ENCODE results near the gene CEP128.

The CEP128 gene

DNA sequence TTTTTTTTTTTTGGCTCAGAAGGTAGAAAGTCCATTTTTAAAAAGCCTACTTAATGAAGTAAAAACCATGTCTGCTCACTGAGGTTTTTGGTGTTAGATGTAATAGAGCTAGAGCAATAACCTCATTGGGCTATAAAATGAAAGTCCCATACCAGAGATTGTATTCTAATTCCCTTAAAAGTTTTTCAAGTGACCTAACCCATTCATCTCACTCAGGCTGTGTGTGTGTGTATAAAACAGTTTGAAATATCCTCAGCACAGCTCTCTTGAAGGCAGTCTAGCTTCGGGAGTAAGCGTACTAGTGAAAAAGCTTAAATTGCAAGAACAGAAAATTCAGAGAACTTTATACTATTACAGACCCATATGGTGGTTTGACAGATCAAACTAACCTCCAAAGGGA, 313.8 kb downstream of the CEP128 start:
- Histone ChIP-seq H3K27ac (ENCODE audit: low read length) (no peak overlapping the region), H3K9ac (ENCODE audit: low read length) (no peak overlapping the region), H3K4me3 (ENCODE audit: low read length) (no peak overlapping the region), H3K9me3 (ENCODE audit: control insufficient read depth, low read depth, low read length) (no peaks in the 10 kb centered on the region), H3K36me3 (ENCODE audit: control insufficient read depth, low read depth, low read length) (no peaks in the 10 kb centered on the region), H3K4me1 (ENCODE audit: control insufficient read depth, low read depth, low read length) (no peaks in the 10 kb centered on the region), H3K27me3 (ENCODE audit: control insufficient read depth, insufficient read depth, low read length) (no peaks in the 10 kb centered on the region)

DNA sequence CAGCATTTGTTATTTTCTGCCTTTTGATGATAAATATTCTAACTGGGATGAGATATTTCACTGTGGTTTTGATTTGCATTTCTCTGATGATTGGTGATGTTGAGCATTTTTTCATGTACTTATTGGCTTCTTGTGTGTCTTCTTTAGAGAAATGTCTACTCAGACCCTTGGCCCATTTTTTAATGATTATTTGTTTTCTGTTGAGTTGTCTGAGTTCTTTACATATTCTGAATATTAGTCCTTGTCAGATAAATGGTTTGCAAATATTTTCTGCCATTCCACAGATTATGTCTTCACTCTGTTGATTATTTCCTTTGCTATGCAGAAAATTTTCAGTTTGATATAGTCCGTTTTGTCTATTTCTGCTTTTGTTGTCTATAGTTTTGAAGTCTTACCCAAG, 317.0 kb downstream of the CEP128 start:
- no peak overlapping the region for H3K27ac ChIP-seq (ENCODE audit: low read length)
- H3K9me3 ChIP-seq (ENCODE audit: control insufficient read depth, low read depth, low read length) = no peaks in the 10 kb centered on the region
- H3K9ac ChIP-seq (ENCODE audit: low read length) = no peak overlapping the region
- H3K27me3 ChIP-seq (ENCODE audit: control insufficient read depth, insufficient read depth, low read length) = no peaks in the 10 kb centered on the region
- H3K4me3 ChIP-seq (ENCODE audit: low read length) = no peak overlapping the region
- no peaks in the 10 kb centered on the region for H3K36me3 ChIP-seq (ENCODE audit: control insufficient read depth, low read depth, low read length)
- no peaks in the 10 kb centered on the region for H3K4me1 ChIP-seq (ENCODE audit: control insufficient read depth, low read depth, low read length)

DNA sequence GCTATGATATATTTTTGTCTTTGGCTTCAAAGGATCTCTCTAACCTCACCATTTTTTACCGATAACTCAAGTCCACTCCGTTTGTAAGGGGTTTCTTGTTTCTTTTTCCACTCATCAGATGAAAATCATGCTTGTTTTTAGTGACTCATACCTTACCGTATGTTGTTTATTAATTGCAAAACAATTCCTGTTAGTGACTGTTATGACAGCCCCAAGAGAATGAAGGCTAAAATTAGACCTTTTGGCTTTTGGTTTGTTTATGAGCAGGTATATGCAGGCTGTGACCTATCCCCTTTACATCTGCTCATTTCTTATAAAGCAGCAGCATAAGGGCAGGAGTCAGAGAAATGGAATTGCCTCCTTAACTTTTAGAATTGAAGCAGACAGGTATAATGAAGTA, 319.8 kb downstream of the CEP128 start:
- no peak overlapping the region for H3K4me3 ChIP-seq (ENCODE audit: low read length)

DNA sequence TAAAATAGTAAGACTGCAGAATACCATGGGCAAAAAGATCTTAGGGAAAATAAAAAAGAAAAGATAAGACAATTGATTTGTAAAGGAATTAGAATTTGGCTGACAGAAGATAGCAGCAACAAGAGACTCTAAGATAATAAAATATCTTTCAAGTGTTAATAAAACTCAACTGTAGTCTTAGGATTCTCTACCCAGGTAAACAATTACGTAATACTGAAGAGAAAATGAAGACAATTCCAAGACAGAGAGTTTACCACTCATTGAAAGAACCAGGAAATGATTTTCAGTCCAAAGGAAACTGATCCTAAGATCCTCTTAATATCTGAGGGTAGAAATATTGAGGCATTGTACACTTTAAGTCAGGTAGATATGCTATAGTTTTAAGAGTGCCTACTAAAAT, 321.1 kb downstream of the CEP128 start:
- H3K27me3 ChIP-seq (ENCODE audit: control insufficient read depth, insufficient read depth, low read length) = no peaks in the 10 kb centered on the region

More for the DNA sequence above, 319.8 kb downstream of the CEP128 start:
- H3K27ac ChIP-seq (ENCODE audit: low read length) = no peak overlapping the region
- H3K4me1 ChIP-seq (ENCODE audit: control insufficient read depth, low read depth, low read length) = no peaks in the 10 kb centered on the region
- no peaks in the 10 kb centered on the region for H3K27me3 ChIP-seq (ENCODE audit: control insufficient read depth, insufficient read depth, low read length)
- no peaks in the 10 kb centered on the region for H3K36me3 ChIP-seq (ENCODE audit: control insufficient read depth, low read depth, low read length)
- H3K9ac ChIP-seq (ENCODE audit: low read length) = no peak overlapping the region
- H3K9me3 ChIP-seq (ENCODE audit: control insufficient read depth, low read depth, low read length) = no peaks in the 10 kb centered on the region

DNA sequence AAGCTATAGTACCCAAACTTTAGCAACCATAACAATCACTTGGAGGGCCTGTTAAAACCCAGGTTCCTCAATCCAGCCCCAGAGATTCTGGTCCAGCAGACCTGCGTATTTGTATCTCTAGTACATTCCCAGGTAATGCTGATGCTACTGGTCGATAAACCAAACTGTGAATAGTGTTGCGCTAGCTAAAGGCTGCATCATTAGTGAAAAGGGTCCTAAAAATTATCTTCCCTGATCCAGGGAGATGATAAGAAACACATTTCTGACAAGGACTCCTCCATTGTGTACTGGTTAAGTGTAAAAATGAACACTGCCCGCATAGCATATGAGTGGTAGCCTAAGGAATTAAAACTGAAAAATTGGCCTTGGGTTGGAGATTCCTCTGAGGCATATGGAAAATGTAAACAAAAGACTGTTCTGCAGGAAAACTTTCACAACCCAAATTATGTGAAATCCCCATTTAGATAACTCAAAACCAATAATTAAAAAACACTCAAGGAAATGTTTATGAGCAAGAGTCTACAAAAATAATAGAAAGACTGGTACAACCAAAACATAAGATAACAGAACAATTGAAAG, 322.7 kb downstream of the CEP128 start:
- Histone ChIP-seq H3K9me3 (ENCODE audit: control insufficient read depth, low read depth, low read length) (no peaks in the 10 kb centered on the region), H3K27ac (ENCODE audit: low read length) (no peak overlapping the region), H3K9ac (ENCODE audit: low read length) (no peak overlapping the region), H3K36me3 (ENCODE audit: control insufficient read depth, low read depth, low read length) (no peaks in the 10 kb centered on the region), H3K27me3 (ENCODE audit: control insufficient read depth, insufficient read depth, low read length) (no peaks in the 10 kb centered on the region), H3K4me1 (ENCODE audit: control insufficient read depth, low read depth, low read length) (no peaks in the 10 kb centered on the region), H3K4me3 (ENCODE audit: low read length) (no peak overlapping the region)

More for the DNA sequence above, 321.1 kb downstream of the CEP128 start:
- H3K9ac ChIP-seq (ENCODE audit: low read length) = no peak overlapping the region
- no peaks in the 10 kb centered on the region for H3K36me3 ChIP-seq (ENCODE audit: control insufficient read depth, low read depth, low read length)
- H3K27ac ChIP-seq (ENCODE audit: low read length) = no peak overlapping the region
- H3K4me1 ChIP-seq (ENCODE audit: control insufficient read depth, low read depth, low read length) = no peaks in the 10 kb centered on the region
- no peaks in the 10 kb centered on the region for H3K9me3 ChIP-seq (ENCODE audit: control insufficient read depth, low read depth, low read length)
- H3K4me3 ChIP-seq (ENCODE audit: low read length) = no peak overlapping the region

DNA sequence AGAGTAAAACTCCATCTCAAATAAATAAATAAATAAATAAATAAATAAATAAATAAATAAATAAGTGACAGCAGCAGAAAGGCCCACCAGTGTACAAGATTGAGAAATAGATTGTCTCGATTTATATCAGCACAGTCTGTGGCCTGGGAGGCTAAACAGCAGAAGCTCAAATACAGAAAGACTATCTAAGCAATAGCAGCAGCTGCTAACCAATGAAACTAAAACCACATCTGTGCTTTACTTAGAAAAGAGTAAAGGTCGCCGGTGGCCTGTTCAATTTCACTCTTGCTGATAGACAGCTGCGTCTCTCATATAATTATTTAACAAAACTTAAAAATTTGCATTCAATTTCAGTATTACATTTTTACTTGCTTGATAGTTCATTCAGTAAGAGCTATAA, 325.7 kb downstream of the CEP128 start:
- Histone ChIP-seq H3K9ac (ENCODE audit: low read length) (no peak overlapping the region), H3K4me1 (ENCODE audit: control insufficient read depth, low read depth, low read length) (no peaks in the 10 kb centered on the region), H3K9me3 (ENCODE audit: control insufficient read depth, low read depth, low read length) (no peaks in the 10 kb centered on the region), H3K36me3 (ENCODE audit: control insufficient read depth, low read depth, low read length) (no peaks in the 10 kb centered on the region), H3K27me3 (ENCODE audit: control insufficient read depth, insufficient read depth, low read length) (no peaks in the 10 kb centered on the region), H3K27ac (ENCODE audit: low read length) (no peak overlapping the region), H3K4me3 (ENCODE audit: low read length) (no peak overlapping the region)

DNA sequence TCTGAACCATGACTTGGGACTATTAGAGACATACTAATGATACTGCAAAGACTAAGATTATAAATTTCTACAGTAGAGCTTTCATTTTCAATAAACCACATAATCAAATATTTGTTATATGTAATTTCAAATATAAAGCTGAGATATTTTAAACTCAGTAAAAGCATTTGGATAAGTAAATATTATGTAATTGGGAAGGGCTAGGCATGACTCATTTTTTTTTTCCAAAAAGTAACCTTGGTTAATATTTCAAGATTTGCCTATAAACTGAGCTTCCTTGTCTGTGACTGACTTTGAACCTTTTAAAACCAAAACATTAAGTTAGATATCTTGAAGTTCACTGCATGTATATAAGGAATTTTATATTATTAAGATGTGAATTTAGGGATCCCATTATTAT, 332.5 kb downstream of the CEP128 start:
- Histone ChIP-seq H3K27me3 (ENCODE audit: control insufficient read depth, insufficient read depth, low read length) (no peaks in the 10 kb centered on the region), H3K9me3 (ENCODE audit: control insufficient read depth, low read depth, low read length) (no peaks in the 10 kb centered on the region), H3K36me3 (ENCODE audit: control insufficient read depth, low read depth, low read length) (no peaks in the 10 kb centered on the region), H3K27ac (ENCODE audit: low read length) (no peak overlapping the region), H3K4me3 (ENCODE audit: low read length) (no peak overlapping the region), H3K4me1 (ENCODE audit: control insufficient read depth, low read depth, low read length) (no peaks in the 10 kb centered on the region), H3K9ac (ENCODE audit: low read length) (no peak overlapping the region)

DNA sequence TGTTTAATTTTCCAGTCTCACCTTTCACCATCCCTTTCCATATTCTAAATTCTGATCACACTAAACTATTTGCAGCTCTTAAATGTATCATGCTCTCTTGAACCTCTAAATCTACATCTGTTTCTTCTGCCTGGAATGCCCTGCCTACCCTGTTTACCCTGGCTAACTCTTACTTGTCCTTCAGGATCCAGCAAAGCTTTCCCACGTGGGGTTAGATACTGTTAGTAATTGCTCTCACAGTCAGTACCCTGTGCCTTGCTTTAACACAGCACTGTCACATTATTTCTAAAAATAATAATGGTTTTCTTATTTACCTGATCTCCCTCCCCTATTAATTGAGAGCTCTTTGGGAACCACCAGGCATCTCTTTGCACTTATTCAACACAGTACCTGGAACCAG, 333.0 kb downstream of the CEP128 start:
- H3K9ac ChIP-seq (ENCODE audit: low read length) = no peak overlapping the region
- H3K27me3 ChIP-seq (ENCODE audit: control insufficient read depth, insufficient read depth, low read length) = no peaks in the 10 kb centered on the region
- no peaks in the 10 kb centered on the region for H3K9me3 ChIP-seq (ENCODE audit: control insufficient read depth, low read depth, low read length)
- H3K27ac ChIP-seq (ENCODE audit: low read length) = no peak overlapping the region
- H3K4me3 ChIP-seq (ENCODE audit: low read length) = no peak overlapping the region
- no peaks in the 10 kb centered on the region for H3K36me3 ChIP-seq (ENCODE audit: control insufficient read depth, low read depth, low read length)
- H3K4me1 ChIP-seq (ENCODE audit: control insufficient read depth, low read depth, low read length) = no peaks in the 10 kb centered on the region

DNA sequence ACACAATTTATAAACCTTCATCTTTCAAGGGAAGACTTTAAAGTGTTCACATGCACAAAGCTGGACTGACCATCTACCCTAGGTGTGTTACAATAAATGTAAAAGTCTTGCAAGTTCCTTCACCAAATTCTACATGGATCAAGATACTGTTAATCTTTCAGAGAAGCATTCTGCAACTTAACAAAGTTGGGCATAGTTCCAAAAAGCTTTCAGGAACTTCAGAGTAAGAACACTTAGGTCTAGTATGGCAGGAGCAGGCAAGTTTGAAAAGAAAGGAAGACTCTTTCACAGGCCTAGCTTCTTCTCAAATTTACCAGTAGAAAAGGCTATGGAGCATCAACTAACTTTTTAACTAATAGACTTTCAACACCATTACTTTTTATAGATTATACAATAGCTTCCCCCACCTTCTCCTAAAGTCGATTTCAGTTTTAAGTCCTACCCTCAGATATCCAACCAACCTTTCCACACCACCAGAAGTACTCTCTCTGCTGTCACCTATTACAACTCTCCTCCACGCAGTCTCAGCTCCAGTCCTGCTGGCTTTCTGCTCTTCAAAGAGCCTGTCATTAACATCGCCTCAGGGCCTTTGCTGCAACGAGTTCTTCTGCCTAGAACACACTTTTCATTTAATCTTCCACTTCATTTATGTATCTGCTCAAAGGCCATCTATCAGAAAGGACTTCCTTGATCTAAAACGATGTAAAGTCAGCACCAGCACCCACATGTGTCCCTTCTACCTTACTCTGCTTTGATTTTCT, 333.9 kb downstream of the CEP128 start:
- Histone ChIP-seq H3K4me1 (ENCODE audit: control insufficient read depth, low read depth, low read length) (no peaks in the 10 kb centered on the region), H3K27me3 (ENCODE audit: control insufficient read depth, insufficient read depth, low read length) (no peaks in the 10 kb centered on the region), H3K36me3 (ENCODE audit: control insufficient read depth, low read depth, low read length) (no peaks in the 10 kb centered on the region), H3K4me3 (ENCODE audit: low read length) (no peak overlapping the region), H3K9ac (ENCODE audit: low read length) (no peak overlapping the region), H3K27ac (ENCODE audit: low read length) (no peak overlapping the region), H3K9me3 (ENCODE audit: control insufficient read depth, low read depth, low read length) (no peaks in the 10 kb centered on the region)

DNA sequence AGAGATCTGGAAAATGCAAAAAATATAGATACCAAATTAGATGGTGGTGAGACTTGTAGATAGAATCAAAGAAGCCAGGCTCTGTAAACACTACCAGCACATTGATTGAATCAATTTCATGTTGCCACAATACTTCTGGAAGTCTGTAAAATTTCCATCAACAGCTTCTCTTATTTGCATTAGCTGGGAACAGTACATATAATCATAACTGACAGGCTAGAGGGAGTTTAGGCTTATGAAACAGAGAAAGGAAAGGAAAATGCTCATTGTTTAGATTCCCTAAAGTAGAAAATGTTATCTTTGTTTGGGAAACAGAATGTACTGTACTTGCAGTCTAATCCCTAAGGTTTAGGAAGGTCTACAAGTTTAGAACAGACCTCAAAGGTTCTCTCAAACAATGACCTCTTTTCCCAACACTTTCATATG, 335.2 kb downstream of the CEP128 start:
- Histone ChIP-seq H3K27me3 (ENCODE audit: control insufficient read depth, insufficient read depth, low read length) (no peaks in the 10 kb centered on the region), H3K9me3 (ENCODE audit: control insufficient read depth, low read depth, low read length) (no peaks in the 10 kb centered on the region), H3K27ac (ENCODE audit: low read length) (no peak overlapping the region), H3K36me3 (ENCODE audit: control insufficient read depth, low read depth, low read length) (no peaks in the 10 kb centered on the region), H3K4me3 (ENCODE audit: low read length) (no peak overlapping the region), H3K4me1 (ENCODE audit: control insufficient read depth, low read depth, low read length) (no peaks in the 10 kb centered on the region), H3K9ac (ENCODE audit: low read length) (no peak overlapping the region)

DNA sequence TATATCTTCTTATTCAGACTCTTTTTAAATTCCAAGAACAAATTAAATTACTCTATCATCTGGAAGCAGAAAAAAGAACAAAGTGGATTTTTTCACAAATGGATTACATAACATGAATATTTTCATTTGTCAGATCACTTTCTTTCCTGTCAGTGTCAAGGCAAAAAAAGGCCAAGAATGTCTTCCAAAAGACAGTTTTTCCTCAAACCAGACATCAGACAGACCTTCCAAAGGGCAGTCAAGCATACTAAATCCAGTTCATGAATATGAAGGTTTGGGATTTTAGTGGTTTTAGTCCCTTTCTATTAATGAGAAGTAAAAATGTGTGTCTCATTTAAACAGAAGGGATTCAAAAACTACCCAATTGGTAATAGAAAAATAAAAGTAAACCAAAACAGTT, 336.0 kb downstream of the CEP128 start:
- H3K9ac ChIP-seq (ENCODE audit: low read length) = no peak overlapping the region
- H3K4me3 ChIP-seq (ENCODE audit: low read length) = no peak overlapping the region
- no peaks in the 10 kb centered on the region for H3K4me1 ChIP-seq (ENCODE audit: control insufficient read depth, low read depth, low read length)
- no peaks in the 10 kb centered on the region for H3K27me3 ChIP-seq (ENCODE audit: control insufficient read depth, insufficient read depth, low read length)
- H3K27ac ChIP-seq (ENCODE audit: low read length) = no peak overlapping the region
- no peaks in the 10 kb centered on the region for H3K36me3 ChIP-seq (ENCODE audit: control insufficient read depth, low read depth, low read length)
- H3K9me3 ChIP-seq (ENCODE audit: control insufficient read depth, low read depth, low read length) = no peaks in the 10 kb centered on the region

DNA sequence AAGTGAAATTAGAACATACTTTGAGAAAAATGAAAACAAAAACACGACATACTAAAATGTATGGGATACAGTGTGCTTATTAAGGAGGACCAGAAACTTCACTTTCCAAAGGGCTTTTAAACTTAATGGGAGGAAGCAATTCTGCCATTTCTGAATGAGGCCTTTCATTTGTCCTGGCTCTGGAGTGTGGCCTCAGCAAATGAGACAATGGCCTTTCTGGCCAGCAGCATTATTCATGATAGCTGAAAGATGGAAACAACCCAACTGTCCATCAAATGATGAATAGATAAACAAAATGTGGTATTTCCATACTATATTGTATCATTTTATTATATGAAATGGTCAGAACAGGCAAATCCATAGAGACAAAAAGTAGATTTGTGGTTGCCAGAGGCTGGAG, 338.6 kb downstream of the CEP128 start:
- Histone ChIP-seq H3K9ac (ENCODE audit: low read length) (no peak overlapping the region), H3K4me3 (ENCODE audit: low read length) (no peak overlapping the region), H3K27ac (ENCODE audit: low read length) (no peak overlapping the region), H3K4me1 (ENCODE audit: control insufficient read depth, low read depth, low read length) (no peaks in the 10 kb centered on the region), H3K9me3 (ENCODE audit: control insufficient read depth, low read depth, low read length) (no peaks in the 10 kb centered on the region), H3K27me3 (ENCODE audit: control insufficient read depth, insufficient read depth, low read length) (no peaks in the 10 kb centered on the region), H3K36me3 (ENCODE audit: control insufficient read depth, low read depth, low read length) (no peaks in the 10 kb centered on the region)

All from iPS-18a (cell line).